Stomach (tissue), 4 donors: Measurements from ENCODE around the gene DDX54.

ENCODE experiments used
- EP300 ChIP-seq: sonication (generic); formaldehyde crosslinking; IDR thresholded peaks from one replicate; pipeline ENCODE4 v1.6.1; 2017; ENCODE audit warnings: antibody characterized with exemption
- POLR2A ChIP-seq, 4 donors: fragments of 450-650 bp; IDR thresholded peaks; one replicate each; pipeline ENCODE4 v1.6.1; 2016; ENCODE audit warnings: antibody characterized with exemption in 4 of 4, control low read depth in 2 of 4, mild to moderate bottlenecking in 1 of 4, moderate library complexity in 1 of 4
- POLR2AphosphoS5 ChIP-seq, 3 donors: sonication (generic); formaldehyde crosslinking; IDR thresholded peaks; one replicate each; pipeline ENCODE4 v1.6.1; 2016; ENCODE audit warnings: antibody characterized with exemption in 3 of 3
- TF ChIP-seq, protein P1 (sequence below), 7 experiments: fragments of 450-650 bp in 4 of 7; fragments of 200-600 bp in 3 of 7; sonication (generic) in 3 of 7; IDR thresholded peaks; one replicate each; pipeline ENCODE4 v1.5.1; 2016 to 2019; ENCODE audit warnings: antibody characterized with exemption in 7 of 7, control low read depth in 2 of 7, mild to moderate bottlenecking in 1 of 7

DNA sequence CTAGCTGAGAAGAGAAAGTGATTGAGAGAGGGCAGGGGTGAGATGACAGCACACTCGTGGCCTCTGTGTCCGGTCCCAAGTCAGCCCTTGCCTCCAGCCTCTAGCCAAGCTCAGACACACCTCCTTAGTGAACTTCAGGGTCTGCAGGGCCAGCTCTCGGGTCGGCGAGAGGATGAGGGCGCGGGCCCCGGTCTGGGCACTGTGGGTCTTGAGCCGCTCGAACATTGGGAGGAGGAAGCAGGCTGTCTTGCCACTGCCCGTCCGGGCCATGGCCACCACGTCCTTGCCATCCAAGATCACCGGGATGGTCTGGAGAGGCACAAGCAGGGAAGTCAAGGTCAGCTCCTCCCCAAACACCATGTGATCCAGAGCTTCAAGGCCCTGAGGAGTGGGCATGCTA lies 6.3 kb downstream of the DDX54 start:
- TF ChIP-seq, protein P1, sequence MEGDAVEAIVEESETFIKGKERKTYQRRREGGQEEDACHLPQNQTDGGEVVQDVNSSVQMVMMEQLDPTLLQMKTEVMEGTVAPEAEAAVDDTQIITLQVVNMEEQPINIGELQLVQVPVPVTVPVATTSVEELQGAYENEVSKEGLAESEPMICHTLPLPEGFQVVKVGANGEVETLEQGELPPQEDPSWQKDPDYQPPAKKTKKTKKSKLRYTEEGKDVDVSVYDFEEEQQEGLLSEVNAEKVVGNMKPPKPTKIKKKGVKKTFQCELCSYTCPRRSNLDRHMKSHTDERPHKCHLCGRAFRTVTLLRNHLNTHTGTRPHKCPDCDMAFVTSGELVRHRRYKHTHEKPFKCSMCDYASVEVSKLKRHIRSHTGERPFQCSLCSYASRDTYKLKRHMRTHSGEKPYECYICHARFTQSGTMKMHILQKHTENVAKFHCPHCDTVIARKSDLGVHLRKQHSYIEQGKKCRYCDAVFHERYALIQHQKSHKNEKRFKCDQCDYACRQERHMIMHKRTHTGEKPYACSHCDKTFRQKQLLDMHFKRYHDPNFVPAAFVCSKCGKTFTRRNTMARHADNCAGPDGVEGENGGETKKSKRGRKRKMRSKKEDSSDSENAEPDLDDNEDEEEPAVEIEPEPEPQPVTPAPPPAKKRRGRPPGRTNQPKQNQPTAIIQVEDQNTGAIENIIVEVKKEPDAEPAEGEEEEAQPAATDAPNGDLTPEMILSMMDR (IDR thresholded peaks at IDR 0.05), result no peak
- no peak for TF ChIP-seq POLR2AphosphoS5 (IDR thresholded peaks at IDR 0.05)
- TF ChIP-seq POLR2A (IDR thresholded peaks at IDR 0.05), result no peak
- TF ChIP-seq EP300, result no peak
